OCI-LY7 (cell line): ENCODE measurements around the gene PTGR2. TPM values are rescaled to one million over a fixed set of nuclear protein-coding genes. Genes with fewer than 3 reads are reported as not detected.

Experiments used
- BruUV-seq: library from RNA; stranded (reverse); fragments of 400-500 nt; replicated peaks from 2 replicates; lab custom pipeline; 2021; lab: Mats Ljungman, UMichigan
- CTCF ChIA-PET: fragments of 300-600 bp; sonication (Branson Sonifier 250); formaldehyde crosslinking; loops from one replicate; lab custom pipeline; 2022; ENCODE audit warnings: antibody characterized with exemption; ENCODE audit not compliant: unreplicated experiment; lab: Charles Lee
- POLR2A ChIA-PET: fragments of 300-600 bp; sonication (Branson Sonifier 250); formaldehyde crosslinking; loops from one replicate; lab custom pipeline; 2022; ENCODE audit warnings: antibody characterized with exemption; lab: Charles Lee
- DNase-seq: peaks from one replicate; pipeline ENCODE4 v3.0.0-alpha.2; 2015; ENCODE audit warnings: low spot score
- H2AFZ ChIP-seq: fragments of 200-600 bp; sonication (generic), shearing (Covaris generic); 2 replicates; pipeline ENCODE4 v1.6.1; 2014; ENCODE audit warnings: mild to moderate bottlenecking, antibody characterized with exemption, low read length, moderate library complexity
- H3K27ac ChIP-seq: fragments of 200-600 bp; sonication (generic); 2 replicates; pipeline ENCODE4 v1.5.1; 2014; ENCODE audit warnings: mixed run types, low read depth, mild to moderate bottlenecking, moderate library complexity, low read length, inconsistent platforms; ENCODE audit not compliant: poor library complexity, severe bottlenecking
- H3K36me3 ChIP-seq: fragments of 200-600 bp; sonication (generic); 2 replicates; pipeline ENCODE4 v1.6.1; 2014; ENCODE audit warnings: mild to moderate bottlenecking, antibody characterized with exemption, low read length, moderate library complexity, mixed read lengths; ENCODE audit not compliant: insufficient read depth
- H3K4me1 ChIP-seq: fragments of 200-600 bp; sonication (generic); 2 replicates; pipeline ENCODE4 v1.5.1; 2014; ENCODE audit warnings: mild to moderate bottlenecking, low read length; ENCODE audit not compliant: insufficient read depth, poor library complexity, severe bottlenecking
- H3K4me2 ChIP-seq: fragments of 200-600 bp; sonication (generic); 2 replicates; pipeline ENCODE4 v1.6.1; 2014; ENCODE audit warnings: mild to moderate bottlenecking, low read length
- H3K4me3 ChIP-seq: fragments of 200-600 bp; sonication (generic); 2 replicates; pipeline ENCODE4 v1.5.1; 2014; ENCODE audit warnings: mild to moderate bottlenecking, low read depth, low read length; ENCODE audit not compliant: poor library complexity, severe bottlenecking
- H3K79me2 ChIP-seq: fragments of 200-600 bp; sonication (generic); 2 replicates; pipeline ENCODE4 v1.6.1; 2016; ENCODE audit warnings: low read depth, mild to moderate bottlenecking, low read length, moderate library complexity, mixed read lengths; ENCODE audit not compliant: insufficient read depth
- H3K9me2 ChIP-seq: fragments of 200-600 bp; sonication (generic); 2 replicates; pipeline ENCODE4 v1.6.1; 2016; ENCODE audit warnings: mild to moderate bottlenecking, low read length, mixed read lengths; ENCODE audit not compliant: insufficient read depth
- H3K9me3 ChIP-seq: fragments of 200-600 bp; sonication (generic); 2 replicates; pipeline ENCODE4 v1.6.1; 2014; ENCODE audit warnings: mild to moderate bottlenecking, mixed run types, low read length, mixed read lengths
- H4K20me1 ChIP-seq: fragments of 200-600 bp; sonication (generic); 2 replicates; pipeline ENCODE4 v1.6.1; 2014; ENCODE audit warnings: mild to moderate bottlenecking, antibody characterized with exemption, low read length, moderate library complexity, mixed read lengths; ENCODE audit not compliant: insufficient read depth
- CTCF ChIP-seq: fragments of 200-600 bp; sonication (generic); conservative IDR thresholded peaks from 2 replicates; pipeline ENCODE4 v1.5.1; 2014; ENCODE audit warnings: mild to moderate bottlenecking, antibody characterized with exemption, low read length, moderate library complexity, mixed read lengths
- EZH2phosphoT487 ChIP-seq: fragments of 200-600 bp; sonication (generic); IDR thresholded peaks from 2 replicates; pipeline ENCODE4 v1.6.1; 2018; ENCODE audit warnings: low read depth, borderline replicate concordance, mild to moderate bottlenecking, mixed run types, antibody characterized with exemption, low read length, moderate library complexity, mixed read lengths
- intact Hi-C: fragments of 100-400 bp; cut with micrococcal nuclease; formaldehyde crosslinking; loops from one replicate; pipeline ENCODE4 v1.10.0; 2022; ENCODE audit not compliant: unreplicated experiment
- total RNA-seq, 2 experiments: library from RNA; depleted of rRNA in 1 of 2; stranded (reverse); fragments of >200 nt in 1 of 2; shearing (Covaris generic) in 1 of 2; gene quantifications; 2 replicates each; pipeline ENCODE4 v1.2.3, GENCODE V29; 2014 to 2022

Gene PTGR2
- total RNA-seq, 2 experiments from 2014 or later, result 6.4 to 14.3 TPM

GRCh38 chr14:73846947-73847346 is 4.7 kb upstream of the PTGR2 start:
- peaks cover 8% of the 10 kb centered on the region for H3K4me1 ChIP-seq
- no peak overlapping the region for H3K4me2 ChIP-seq
- ChIA-PET CTCF (no interaction called here), POLR2A (interaction anchor here (0.7 kb wide), 1 partner anchor 118 kb away, joined by 4 read pairs; no protein-coding TSS in a partner anchor)
- H3K79me2 ChIP-seq, result no peaks in the 10 kb centered on the region
- H3K9me2 ChIP-seq, result no peaks in the 10 kb centered on the region
- H4K20me1 ChIP-seq, result no peaks in the 10 kb centered on the region
- no peaks in the 10 kb centered on the region for H3K9me3 ChIP-seq
- no peak overlapping the region for H3K4me3 ChIP-seq
- H3K27ac ChIP-seq, result no peak overlapping the region
- no peak for TF ChIP-seq EZH2phosphoT487
- no peak for TF ChIP-seq CTCF
- BruUV-seq, result no TSS peak
- H2AFZ ChIP-seq, result no peak overlapping the region
- DNase-seq, result no peak
- intact Hi-C loops, result no loop called here
- H3K36me3 ChIP-seq, result no peaks in the 10 kb centered on the region

- intact Hi-C loops, result no loop called here
- TF ChIP-seq EZH2phosphoT487 (no peak), CTCF (no peak)
- Histone ChIP-seq H3K4me3 (peak overlapping the region; percentile 73), H3K36me3 (no peaks in the 10 kb centered on the region), H3K4me2 (peak overlapping the region; percentile 79), H2AFZ (peak overlapping the region; percentile 98), H3K79me2 (no peaks in the 10 kb centered on the region), H4K20me1 (no peaks in the 10 kb centered on the region), H3K9me2 (no peaks in the 10 kb centered on the region), H3K27ac (no peak overlapping the region), H3K9me3 (no peaks in the 10 kb centered on the region), H3K4me1 (peaks cover 17% of the 10 kb centered on the region)
- BruUV-seq, result no TSS peak
- ChIA-PET POLR2A (interaction anchor here (0.9 to 2.2 kb wide), 8 partner anchors 7 to 338 kb away, joined by 3 to 9 read pairs (median 4); partner anchors contain the start of gene ZNF410), CTCF (no interaction called here)
- DNase-seq, result no peak
Observed at GRCh38 chr14:73851000-73851399, 631 bp upstream of the PTGR2 start.

GRCh38 chr14:73859145-73859544 is 7.5 kb downstream of the PTGR2 start:
- Histone ChIP-seq H3K4me1 (no peaks in the 10 kb centered on the region), H3K4me2 (no peak overlapping the region), H3K36me3 (0 out of 2 replicates have a peak, but pooled peaks cover 7% of the 10 kb centered on the region), H3K9me3 (no peaks in the 10 kb centered on the region), H3K27ac (no peak overlapping the region), H2AFZ (no peak overlapping the region), H3K79me2 (no peaks in the 10 kb centered on the region), H3K4me3 (no peak overlapping the region), H3K9me2 (no peaks in the 10 kb centered on the region), H4K20me1 (no peaks in the 10 kb centered on the region)
- POLR2A ChIA-PET, result no interaction called here
- no TSS peak for BruUV-seq
- intact Hi-C loops, result no loop called here
- CTCF ChIA-PET, result no interaction called here
- peak; percentile 31; the same call in 1 of the 2 replicates for TF ChIP-seq CTCF
- no peak for TF ChIP-seq EZH2phosphoT487
- no peak for DNase-seq
